Ovary (tissue), 9 donors: Measurements from ENCODE around the gene APBA2. TPM values are rescaled to one million over a fixed set of nuclear protein-coding genes. Genes with fewer than 3 reads are reported as not detected.

Experiments used
- DNase-seq, 5 donors: peaks; one replicate each; pipeline ENCODE4 v3.0.0-alpha.2; 2019 to 2020
- H3K27ac ChIP-seq, 2 donors: fragments of 200-600 bp; one replicate each; pipeline versions ENCODE4 v1.5.1 to v1.8.0; 2019 to 2022
- H3K27me3 ChIP-seq: fragments of 200-600 bp; one replicate; pipeline ENCODE4 v1.8.0; 2022
- H3K36me3 ChIP-seq: fragments of 200-600 bp; sonication (generic); one replicate; pipeline ENCODE4 v1.5.1; 2019
- H3K4me1 ChIP-seq: one replicate; pipeline ENCODE4 v1.8.1; 2013; ENCODE audit warnings: mild to moderate bottlenecking, moderate library complexity; ENCODE audit not compliant: insufficient read depth
- H3K4me3 ChIP-seq: fragments of 200-600 bp; sonication (generic); one replicate; pipeline ENCODE4 v1.5.1; 2017
- H3K9me3 ChIP-seq, 2 donors: fragments of 200-600 bp in 1 of 2; sonication (generic) in 1 of 2; one replicate each; pipeline versions ENCODE4 v1.5.1 to v1.8.1; 2013 to 2019; ENCODE audit warnings: mild to moderate bottlenecking in 1 of 2, moderate library complexity in 1 of 2
- EP300 ChIP-seq: sonication (generic); formaldehyde crosslinking; IDR thresholded peaks from one replicate; pipeline ENCODE4 v1.6.1; 2017; ENCODE audit warnings: antibody characterized with exemption
- POLR2A ChIP-seq: fragments of 450-650 bp; IDR thresholded peaks from one replicate; pipeline ENCODE4 v1.6.1; 2017; ENCODE audit warnings: antibody characterized with exemption, mild to moderate bottlenecking, moderate library complexity
- WGBS, 3 donors: extraction: QIAGEN DNeasy Blood & Tissue Kit in 1 of 3; methylation state at CpG; one replicate each; pipeline versions ENCODE4 v1.1.5 to v1.1.7; 2013 to 2017; 5-methylcytosine and 5-hydroxymethylcytosine counted together
- intact Hi-C, 4 donors: fragments of 100-400 bp; cut with DNase I; formaldehyde crosslinking; loops; one replicate each; pipeline versions ENCODE4 v1.11.0 to v1.15.1; 2022 to 2023
- polyA plus RNA-seq, 2 donors: library from polyadenylated mRNA; stranded (reverse); fragments of 200-250 nt in 1 of 2; fragments of 350-450 nt in 1 of 2; fragmentation: Illumina TruSeq in 1 of 2; extraction: RNeasy Lipid Tissue Mini Kit (QIAGEN cat#74804) in 1 of 2; gene quantifications; one replicate each; pipeline ENCODE4 v1.2.3, GENCODE V29; 2013 to 2014
- total RNA-seq, 7 donors: library from RNA; depleted of rRNA in 2 of 7; stranded (reverse); fragments of >200 nt in 2 of 7; fragmentation: NEBNext Ultra II Directional in 3 of 7; extraction: Animal tissue kit (Norgen Biotek cat#: 25700) in 3 of 7; gene quantifications; one replicate each; pipeline versions ENCODE4 v1.1.0 to v1.2.4, GENCODE V29; 2016 to 2023
- TF ChIP-seq, protein P1 (sequence below), 3 donors: fragments of 450-650 bp in 2 of 3; fragments of 200-600 bp in 1 of 3; IDR thresholded peaks; one replicate each; pipeline versions ENCODE4 v1.5.1 to v1.8.0; 2016 to 2022; ENCODE audit warnings: antibody characterized with exemption in 3 of 3, mild to moderate bottlenecking in 1 of 3
- donor health status: DM: no; HTN: no; CAD: no; lungs with moderate emphysema.
- donor health status: DM: no; HTN: no; CAD: no.
- donor health status: Bipolar disorder and iron deficiency.
- donor health status: DM: yes; HTN: yes; CAD: no.
- donor health status: DM: no; HTN: no; CAD: no.
- donor health status: DM: yes; HTN: yes; CAD: no.

The APBA2 gene
- total and polyA plus RNA-seq, 9 donors = 0.53 to 3.1 (median 1.4) TPM

DNA sequence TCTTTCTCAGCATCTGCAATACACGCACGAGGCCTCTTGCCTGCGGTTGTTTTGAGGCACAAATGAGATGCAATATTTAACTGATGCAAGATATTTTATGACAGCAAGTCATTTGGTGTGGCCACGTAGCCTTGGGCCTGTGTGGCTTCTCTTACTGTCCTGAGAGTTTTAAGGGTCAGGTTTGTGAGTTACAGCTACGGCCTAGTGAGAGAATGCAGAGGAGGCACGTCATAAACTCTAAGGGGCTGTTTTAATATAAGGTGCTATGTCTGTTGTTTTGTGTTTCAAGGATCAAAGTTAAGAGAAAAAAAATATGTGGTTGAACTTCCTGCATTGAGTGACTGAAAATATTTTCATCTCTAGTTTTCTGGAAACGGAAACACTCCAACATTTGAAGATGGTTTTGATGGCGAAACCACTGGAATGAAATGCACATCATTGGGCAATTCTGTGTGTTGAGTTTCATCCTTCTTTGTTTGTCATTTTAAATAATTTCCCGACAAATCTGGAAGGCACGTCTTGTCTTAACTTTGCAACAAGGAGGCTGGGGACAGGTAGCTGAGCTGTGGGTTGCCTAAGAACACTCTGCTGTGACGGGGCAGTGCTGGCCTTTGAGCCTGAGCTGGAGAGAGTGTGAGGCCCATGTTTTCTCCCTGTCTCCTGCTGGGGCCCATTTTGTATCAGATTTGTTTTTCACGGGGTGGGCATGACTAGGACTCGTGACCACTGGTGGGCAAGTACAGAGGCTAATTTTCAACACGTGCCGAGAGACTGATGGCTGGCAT lies 5.1 kb downstream of the APBA2 start:
- Histone ChIP-seq H3K27me3 (no peaks in the 10 kb centered on the region), H3K4me1 (peaks cover 2% of the 10 kb centered on the region), H3K36me3 (no peaks in the 10 kb centered on the region), H3K4me3 (no peak overlapping the region), H3K27ac (no peak overlapping the region), H3K9me3 (no peaks in the 10 kb centered on the region)
- TF ChIP-seq EP300 = no peak
- DNase-seq = no peak
- intact Hi-C loops = no loop called here
- 86 to 88% (median 88%) methylated on average over 15 of the region's 15 CpGs for WGBS, 3 donors

DNA sequence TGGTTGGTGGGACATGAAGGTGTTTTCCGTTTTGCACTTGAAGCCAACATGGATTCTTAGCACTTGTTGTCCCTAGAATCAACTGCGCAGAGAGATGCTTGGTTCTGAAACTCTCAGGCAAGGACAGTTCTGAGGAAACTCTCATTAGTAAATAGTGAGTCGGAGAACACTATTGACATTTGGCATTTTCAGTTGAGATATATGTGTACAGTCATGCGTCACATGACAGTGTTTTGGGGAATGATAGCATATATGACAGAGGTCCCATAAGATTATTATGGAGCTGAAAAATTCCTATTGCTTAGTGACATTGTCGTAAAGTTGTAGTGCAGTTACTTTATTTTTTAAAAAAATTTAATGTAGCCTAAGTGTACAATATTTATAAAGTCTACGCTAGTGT lies 5.8 kb downstream of the APBA2 start:
- TF ChIP-seq POLR2A (no peak), EP300 (no peak)
- TF ChIP-seq, protein P1, sequence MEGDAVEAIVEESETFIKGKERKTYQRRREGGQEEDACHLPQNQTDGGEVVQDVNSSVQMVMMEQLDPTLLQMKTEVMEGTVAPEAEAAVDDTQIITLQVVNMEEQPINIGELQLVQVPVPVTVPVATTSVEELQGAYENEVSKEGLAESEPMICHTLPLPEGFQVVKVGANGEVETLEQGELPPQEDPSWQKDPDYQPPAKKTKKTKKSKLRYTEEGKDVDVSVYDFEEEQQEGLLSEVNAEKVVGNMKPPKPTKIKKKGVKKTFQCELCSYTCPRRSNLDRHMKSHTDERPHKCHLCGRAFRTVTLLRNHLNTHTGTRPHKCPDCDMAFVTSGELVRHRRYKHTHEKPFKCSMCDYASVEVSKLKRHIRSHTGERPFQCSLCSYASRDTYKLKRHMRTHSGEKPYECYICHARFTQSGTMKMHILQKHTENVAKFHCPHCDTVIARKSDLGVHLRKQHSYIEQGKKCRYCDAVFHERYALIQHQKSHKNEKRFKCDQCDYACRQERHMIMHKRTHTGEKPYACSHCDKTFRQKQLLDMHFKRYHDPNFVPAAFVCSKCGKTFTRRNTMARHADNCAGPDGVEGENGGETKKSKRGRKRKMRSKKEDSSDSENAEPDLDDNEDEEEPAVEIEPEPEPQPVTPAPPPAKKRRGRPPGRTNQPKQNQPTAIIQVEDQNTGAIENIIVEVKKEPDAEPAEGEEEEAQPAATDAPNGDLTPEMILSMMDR (IDR thresholded peaks at IDR 0.05) = no peak
- H3K4me3 ChIP-seq = no peak overlapping the region
- intact Hi-C loops = no loop called here
- no peaks in the 10 kb centered on the region for H3K9me3 ChIP-seq
- peaks cover 2% of the 10 kb centered on the region for H3K4me1 ChIP-seq
- no peaks in the 10 kb centered on the region for H3K27me3 ChIP-seq
- 92 to 96% (median 95%) methylated on average over 6 of the region's 6 CpGs for WGBS, 3 donors
- H3K27ac ChIP-seq = no peak overlapping the region
- DNase-seq = no peak
- no peaks in the 10 kb centered on the region for H3K36me3 ChIP-seq

DNA sequence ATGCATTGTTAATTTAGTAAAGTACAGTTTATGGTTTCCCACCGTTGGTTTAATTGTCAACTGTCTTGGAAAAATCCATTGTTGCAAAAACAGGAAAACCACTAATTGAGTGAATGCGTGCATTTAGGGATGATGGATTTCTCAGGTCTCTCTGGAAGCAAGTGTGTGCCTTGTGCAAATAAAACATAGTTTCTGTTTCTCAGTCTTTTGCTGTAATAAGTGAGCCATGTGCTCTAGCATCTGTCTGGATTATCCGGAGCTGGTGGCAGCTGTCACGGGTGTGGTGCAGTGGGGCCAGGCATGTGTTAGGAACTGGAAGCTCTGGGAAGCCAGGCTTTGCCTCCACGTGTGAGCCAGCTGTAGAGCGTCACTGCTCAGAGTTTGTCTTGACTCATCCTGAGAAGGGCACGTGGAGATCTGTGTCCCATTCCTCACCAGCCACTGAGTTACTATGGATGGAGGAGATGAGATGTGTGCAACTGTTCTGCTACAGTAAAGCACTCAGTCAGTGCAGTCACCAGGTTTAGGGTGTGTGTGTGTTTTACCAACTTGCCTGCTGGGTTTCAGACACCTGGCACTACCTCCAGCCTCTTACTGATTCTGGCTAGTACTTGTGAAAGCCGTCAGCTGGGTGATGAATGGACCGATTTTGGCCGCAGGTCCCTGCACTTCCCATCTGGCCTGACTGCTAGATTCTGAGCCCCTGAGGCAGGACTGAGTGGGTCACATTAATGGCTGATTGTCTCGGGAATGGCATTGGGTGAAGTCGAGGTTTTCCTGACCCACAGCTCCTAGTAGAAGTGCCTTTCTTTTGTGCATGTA lies 7.2 kb downstream of the APBA2 start:
- Histone ChIP-seq H3K27ac (no peak overlapping the region), H3K4me3 (no peak overlapping the region), H3K36me3 (no peaks in the 10 kb centered on the region), H3K27me3 (no peaks in the 10 kb centered on the region), H3K9me3 (no peaks in the 10 kb centered on the region), H3K4me1 (no peaks in the 10 kb centered on the region)
- TF ChIP-seq, protein P1 (IDR thresholded peaks at IDR 0.05) = no peak
- TF ChIP-seq POLR2A (no peak), EP300 (no peak)
- DNase-seq = no peak
- WGBS, 3 donors = 43 to 58% (median 45%) methylated on average over 12 of the region's 12 CpGs
- intact Hi-C loops = no loop called here

DNA sequence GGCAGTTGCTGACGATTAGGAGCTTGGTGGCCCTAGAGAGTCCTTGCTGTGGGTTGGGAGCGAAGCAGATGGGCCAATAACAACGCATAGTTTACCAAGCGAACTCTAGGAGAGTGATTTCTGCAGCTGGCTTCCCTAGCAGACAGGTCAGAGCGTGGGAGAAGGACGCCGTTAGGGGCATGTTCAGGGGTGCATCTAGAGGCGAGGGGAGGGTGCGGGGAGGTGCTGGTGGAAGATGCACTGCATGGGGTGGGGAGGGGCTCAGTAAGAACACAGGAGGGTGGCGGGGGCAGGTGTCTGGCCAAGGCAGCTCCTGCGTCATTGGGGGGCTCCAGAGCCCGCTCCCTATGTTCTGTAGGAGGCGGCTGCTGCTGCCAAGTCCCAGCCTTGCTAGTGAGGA lies 8.9 kb downstream of the APBA2 start:
- WGBS, 3 donors = 59 to 77% (median 64%) methylated on average over 13 of the region's 13 CpGs
- TF ChIP-seq EP300 = no peak
- no peak for TF ChIP-seq POLR2A
- TF ChIP-seq, protein P1 (IDR thresholded peaks at IDR 0.05) = no peak
- intact Hi-C loops = loop anchor here in 1 of 4 donors (2.0 kb wide), 1 partner anchor 16 kb away; no protein-coding TSS in a partner anchor
- no peaks in the 10 kb centered on the region for H3K36me3 ChIP-seq
- no peaks in the 10 kb centered on the region for H3K27me3 ChIP-seq
- H3K4me3 ChIP-seq = no peak overlapping the region
- no peaks in the 10 kb centered on the region for H3K4me1 ChIP-seq
- no peak for DNase-seq
- no peaks in the 10 kb centered on the region for H3K9me3 ChIP-seq
- no peak overlapping the region for H3K27ac ChIP-seq
